Measurements from ENCODE around the gene METTL22. TPM values are rescaled to one million over a fixed set of nuclear protein-coding genes. Genes with fewer than 3 reads are reported as not detected.

METTL22 gene
- total and polyA plus RNA-seq, 2 donors (not counting 3 experiments of a cell fraction or from before 2014, with no cell fraction given): 42.0 to 52.6 TPM

DNA sequence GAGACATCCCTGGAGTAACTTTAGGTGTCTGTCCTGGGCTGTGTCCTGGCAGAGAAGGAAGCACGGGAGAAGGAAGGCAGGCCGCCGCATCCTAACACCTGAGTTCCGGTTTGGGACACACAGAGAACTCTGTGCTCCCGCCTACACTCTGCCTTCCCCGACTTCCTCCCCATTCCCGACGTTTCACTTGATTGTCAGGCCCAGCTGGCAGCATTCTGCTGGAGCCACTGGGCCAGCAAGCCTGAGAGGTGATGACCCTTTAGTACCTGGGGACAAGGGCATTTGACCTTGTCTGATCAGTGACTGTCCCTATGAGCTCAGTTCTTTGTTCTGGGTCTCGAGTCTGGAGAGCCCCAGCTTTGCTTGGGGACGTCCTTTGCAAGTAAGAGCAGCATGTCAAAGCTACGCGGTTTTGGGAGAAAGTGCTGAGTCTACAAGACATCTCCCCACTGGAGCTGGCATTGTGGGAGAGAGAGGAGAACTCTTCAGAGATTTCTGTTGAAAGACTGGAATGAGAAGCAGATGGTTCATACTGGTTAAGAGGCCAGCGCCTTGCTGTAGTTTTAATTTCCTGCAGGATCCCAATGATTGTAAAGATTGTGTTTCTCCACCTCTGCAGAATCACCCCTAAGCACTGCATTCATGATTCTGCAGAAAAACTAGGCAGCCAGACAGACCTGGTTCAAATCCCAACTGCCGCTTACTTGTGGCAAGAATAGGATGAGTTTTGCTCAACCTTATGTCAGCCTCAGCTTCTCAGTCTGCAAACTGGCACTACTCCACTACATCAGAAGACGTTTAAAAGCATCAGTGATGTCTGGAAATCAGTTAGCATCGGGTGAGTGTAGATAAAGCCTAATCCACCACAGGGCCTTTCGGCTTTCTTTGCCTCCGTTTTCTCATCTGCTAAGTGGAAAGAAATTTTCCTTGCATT is 73.6 kb downstream of the METTL22 start:
- H2AFZ ChIP-seq (ENCODE audit: low read depth, low read length): no peak overlapping the region
- ChIA-PET POLR2A (no interaction called here), CTCF (interaction anchor here (1.2 kb wide), 1 partner anchor 14 kb away, joined by 4 read pairs; no protein-coding TSS in a partner anchor)
- H3K27ac ChIP-seq (ENCODE audit: insufficient read depth, low read depth, low read length): no peak overlapping the region
- no peaks in the 10 kb centered on the region for H3K9me3 ChIP-seq (replicated peaks; ENCODE audit: control insufficient read depth, insufficient read depth, low read length)
- no peaks in the 10 kb centered on the region for H4K20me1 ChIP-seq (replicated peaks; ENCODE audit: control insufficient read depth, extremely low read depth, insufficient read depth, low read length)
- no peaks in the 10 kb centered on the region for H3K79me2 ChIP-seq (ENCODE audit: control insufficient read depth, insufficient read depth, low read length)
- H3K9ac ChIP-seq (replicated peaks; ENCODE audit: extremely low read depth, insufficient read depth, low read length): no peak overlapping the region
- no peaks in the 10 kb centered on the region for H3K4me1 ChIP-seq (ENCODE audit: control insufficient read depth, extremely low read depth, insufficient read depth, low read length)
- no peaks in the 10 kb centered on the region for H3K27me3 ChIP-seq (ENCODE audit: control insufficient read depth in 2 of 2, insufficient read depth in 2 of 2, low read length in 2 of 2)
- dilution Hi-C loops (cut with MboI; ENCODE audit: extremely low pct_ligation_motif_present, low sequenced_read_pairs): no loop called here
- no TSS peak for BruUV-seq (replicated peaks)
- no peak for DNase-seq (ENCODE audit: low read depth, low spot score)
- H3K4me3 ChIP-seq (replicated peaks in 1 of 3; ENCODE audit: insufficient read depth in 1 of 3, low read depth in 1 of 3, low read length in 3 of 3): no peak overlapping the region
- TF ChIP-seq FOS (IDR thresholded peaks at IDR 0.05; ENCODE audit: borderline replicate concordance, insufficient read depth, low read length) (no peak), POLR2A (IDR thresholded peaks at IDR 0.05; ENCODE audit: low read depth, low read length) (no peak), POLR2AphosphoS5 (IDR thresholded peaks at IDR 0.05; ENCODE audit: insufficient read depth, low read depth, low read length) (no peak), EZH2 (IDR thresholded peaks at IDR 0.05; ENCODE audit: borderline replicate concordance, low read depth, low read length, severe bottlenecking) (no peak), JUN (IDR thresholded peaks at IDR 0.05; ENCODE audit: borderline replicate concordance, insufficient read depth, insufficient read length, low read depth) (no peak), GATA2 (IDR thresholded peaks at IDR 0.05; ENCODE audit: insufficient read depth, insufficient read length, low read depth, low read length) (no peak), MYC (IDR thresholded peaks at IDR 0.05; ENCODE audit: low read depth, low read length) (no peak)
- TF ChIP-seq, protein P1, sequence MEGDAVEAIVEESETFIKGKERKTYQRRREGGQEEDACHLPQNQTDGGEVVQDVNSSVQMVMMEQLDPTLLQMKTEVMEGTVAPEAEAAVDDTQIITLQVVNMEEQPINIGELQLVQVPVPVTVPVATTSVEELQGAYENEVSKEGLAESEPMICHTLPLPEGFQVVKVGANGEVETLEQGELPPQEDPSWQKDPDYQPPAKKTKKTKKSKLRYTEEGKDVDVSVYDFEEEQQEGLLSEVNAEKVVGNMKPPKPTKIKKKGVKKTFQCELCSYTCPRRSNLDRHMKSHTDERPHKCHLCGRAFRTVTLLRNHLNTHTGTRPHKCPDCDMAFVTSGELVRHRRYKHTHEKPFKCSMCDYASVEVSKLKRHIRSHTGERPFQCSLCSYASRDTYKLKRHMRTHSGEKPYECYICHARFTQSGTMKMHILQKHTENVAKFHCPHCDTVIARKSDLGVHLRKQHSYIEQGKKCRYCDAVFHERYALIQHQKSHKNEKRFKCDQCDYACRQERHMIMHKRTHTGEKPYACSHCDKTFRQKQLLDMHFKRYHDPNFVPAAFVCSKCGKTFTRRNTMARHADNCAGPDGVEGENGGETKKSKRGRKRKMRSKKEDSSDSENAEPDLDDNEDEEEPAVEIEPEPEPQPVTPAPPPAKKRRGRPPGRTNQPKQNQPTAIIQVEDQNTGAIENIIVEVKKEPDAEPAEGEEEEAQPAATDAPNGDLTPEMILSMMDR (IDR thresholded peaks at IDR 0.05; ENCODE audit: extremely low read depth in 1 of 2, insufficient read depth in 1 of 2, low read depth in 1 of 2, low read length in 2 of 2): no peak
- TF ChIP-seq, protein P2, sequence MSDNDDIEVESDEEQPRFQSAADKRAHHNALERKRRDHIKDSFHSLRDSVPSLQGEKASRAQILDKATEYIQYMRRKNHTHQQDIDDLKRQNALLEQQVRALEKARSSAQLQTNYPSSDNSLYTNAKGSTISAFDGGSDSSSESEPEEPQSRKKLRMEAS (IDR thresholded peaks at IDR 0.05; ENCODE audit: insufficient read depth, insufficient read length): no peak
- intact Hi-C loops (cut with micrococcal nuclease): no loop called here
- H3K9me1 ChIP-seq (replicated peaks; ENCODE audit: control insufficient read depth, extremely low read depth, insufficient read depth, low read length): no peaks in the 10 kb centered on the region
- no peaks in the 10 kb centered on the region for H3K36me3 ChIP-seq (ENCODE audit: control insufficient read depth in 2 of 2, extremely low read depth in 1 of 2, insufficient read depth in 2 of 2, low read length in 2 of 2)
- H3K4me2 ChIP-seq (ENCODE audit: insufficient read depth, low read length): no peak overlapping the region
- no peak for FAIRE-seq
